PC-9 (cell line): Measurements from ENCODE around the gene GANC.

Source experiments
- EZH2 ChIP-seq: fragments of 200-600 bp; sonication (generic); IDR thresholded peaks from 2 replicates; pipeline ENCODE4 v1.8.0; 2017; ENCODE audit warnings: antibody characterized with exemption, low read depth
- TF ChIP-seq, protein P1 (sequence below): fragments of 200-600 bp; sonication (generic); conservative IDR thresholded peaks from 2 replicates; pipeline ENCODE4 v1.6.1; 2017; ENCODE audit warnings: mixed run types, antibody characterized with exemption, mild to moderate bottlenecking, moderate library complexity

GRCh38 chr15:42273900-42274701 lies 1.1 kb downstream of the GANC start:
- TF ChIP-seq, protein P1, sequence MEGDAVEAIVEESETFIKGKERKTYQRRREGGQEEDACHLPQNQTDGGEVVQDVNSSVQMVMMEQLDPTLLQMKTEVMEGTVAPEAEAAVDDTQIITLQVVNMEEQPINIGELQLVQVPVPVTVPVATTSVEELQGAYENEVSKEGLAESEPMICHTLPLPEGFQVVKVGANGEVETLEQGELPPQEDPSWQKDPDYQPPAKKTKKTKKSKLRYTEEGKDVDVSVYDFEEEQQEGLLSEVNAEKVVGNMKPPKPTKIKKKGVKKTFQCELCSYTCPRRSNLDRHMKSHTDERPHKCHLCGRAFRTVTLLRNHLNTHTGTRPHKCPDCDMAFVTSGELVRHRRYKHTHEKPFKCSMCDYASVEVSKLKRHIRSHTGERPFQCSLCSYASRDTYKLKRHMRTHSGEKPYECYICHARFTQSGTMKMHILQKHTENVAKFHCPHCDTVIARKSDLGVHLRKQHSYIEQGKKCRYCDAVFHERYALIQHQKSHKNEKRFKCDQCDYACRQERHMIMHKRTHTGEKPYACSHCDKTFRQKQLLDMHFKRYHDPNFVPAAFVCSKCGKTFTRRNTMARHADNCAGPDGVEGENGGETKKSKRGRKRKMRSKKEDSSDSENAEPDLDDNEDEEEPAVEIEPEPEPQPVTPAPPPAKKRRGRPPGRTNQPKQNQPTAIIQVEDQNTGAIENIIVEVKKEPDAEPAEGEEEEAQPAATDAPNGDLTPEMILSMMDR: no peak
- TF ChIP-seq EZH2: no peak
